Chondrocyte (in vitro differentiated cells): ENCODE measurements around the gene ROPN1L. TPM values are rescaled to one million over a fixed set of nuclear protein-coding genes. Genes with fewer than 3 reads are reported as not detected.
"Not testable (repeated sequence)": the region's sequence is repeated elsewhere in the genome, so short reads cannot be mapped to it uniquely, and the experiment has no call there.

ENCODE experiments used
- DNase-seq: peaks from one replicate; pipeline ENCODE4 v3.0.0; 2021; ENCODE audit warnings: mixed read lengths, low spot score
- H3K27ac Mint-ChIP-seq: one replicate; pipeline ENCODE4 v1.8.0; 2021; ENCODE audit warnings: mild to moderate bottlenecking, moderate library complexity, mixed read lengths; ENCODE audit not compliant: unreplicated experiment
- H3K27me3 Mint-ChIP-seq: 2 replicates; pipeline ENCODE4 v1.8.0; 2021; ENCODE audit warnings: low read depth, mixed read lengths
- H3K36me3 Mint-ChIP-seq: 2 replicates; pipeline ENCODE4 v1.8.0; 2021; ENCODE audit warnings: low read depth, mixed read lengths
- H3K4me1 Mint-ChIP-seq: 2 replicates; pipeline ENCODE4 v1.8.0; 2021; ENCODE audit warnings: low read depth, mild to moderate bottlenecking, mixed read lengths
- H3K4me3 Mint-ChIP-seq: one replicate; pipeline ENCODE4 v1.8.0; 2021; ENCODE audit warnings: mild to moderate bottlenecking, moderate library complexity, mixed read lengths; ENCODE audit not compliant: unreplicated experiment
- H3K9me3 Mint-ChIP-seq: 2 replicates; pipeline ENCODE4 v1.8.0; 2021; ENCODE audit warnings: low read depth, mixed read lengths
- microRNA-seq: library from miRNA; unstranded; fragments of <30 nt; microRNA quantifications from one replicate; pipeline ENCODE4 v1.2.0, GENCODE V29; 2020; ENCODE audit warnings: borderline number of aligned reads
- total RNA-seq: library from RNA; stranded (reverse); gene quantifications from 3 replicates; pipeline ENCODE4 v1.2.1, GENCODE V29; 2021
- TF ChIP-seq, protein P1 (sequence below): fragments of 200-600 bp; sonication (generic); IDR thresholded peaks from 2 replicates; pipeline ENCODE4 v1.5.0; 2021; ENCODE audit warnings: antibody characterized with exemption, mild to moderate bottlenecking, moderate library complexity

Gene ROPN1L
- total RNA-seq, 1 donor from 2014 or later = 0.37 TPM

- no peak overlapping the region for H3K4me3 Mint-ChIP-seq
- no peak overlapping the region for H3K27ac Mint-ChIP-seq
- TF ChIP-seq, protein P1, sequence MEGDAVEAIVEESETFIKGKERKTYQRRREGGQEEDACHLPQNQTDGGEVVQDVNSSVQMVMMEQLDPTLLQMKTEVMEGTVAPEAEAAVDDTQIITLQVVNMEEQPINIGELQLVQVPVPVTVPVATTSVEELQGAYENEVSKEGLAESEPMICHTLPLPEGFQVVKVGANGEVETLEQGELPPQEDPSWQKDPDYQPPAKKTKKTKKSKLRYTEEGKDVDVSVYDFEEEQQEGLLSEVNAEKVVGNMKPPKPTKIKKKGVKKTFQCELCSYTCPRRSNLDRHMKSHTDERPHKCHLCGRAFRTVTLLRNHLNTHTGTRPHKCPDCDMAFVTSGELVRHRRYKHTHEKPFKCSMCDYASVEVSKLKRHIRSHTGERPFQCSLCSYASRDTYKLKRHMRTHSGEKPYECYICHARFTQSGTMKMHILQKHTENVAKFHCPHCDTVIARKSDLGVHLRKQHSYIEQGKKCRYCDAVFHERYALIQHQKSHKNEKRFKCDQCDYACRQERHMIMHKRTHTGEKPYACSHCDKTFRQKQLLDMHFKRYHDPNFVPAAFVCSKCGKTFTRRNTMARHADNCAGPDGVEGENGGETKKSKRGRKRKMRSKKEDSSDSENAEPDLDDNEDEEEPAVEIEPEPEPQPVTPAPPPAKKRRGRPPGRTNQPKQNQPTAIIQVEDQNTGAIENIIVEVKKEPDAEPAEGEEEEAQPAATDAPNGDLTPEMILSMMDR = no peak
- H3K9me3 Mint-ChIP-seq = no peaks in the 10 kb centered on the region
- H3K4me1 Mint-ChIP-seq = no peaks in the 10 kb centered on the region
- H3K36me3 Mint-ChIP-seq = peaks cover 1% of the 10 kb centered on the region
- no peaks in the 10 kb centered on the region for H3K27me3 Mint-ChIP-seq
- no peak for DNase-seq
These were observed 66.0 kb downstream of the ROPN1L start for GRCh38 chr5:10507575-10508096.

GRCh38 chr5:10509575-10509974 is 67.9 kb downstream of the ROPN1L start:
- Mint-ChIP-seq H3K9me3 (no peaks in the 10 kb centered on the region), H3K4me1 (peaks cover 14% of the 10 kb centered on the region), H3K27me3 (no peaks in the 10 kb centered on the region), H3K27ac (no peak overlapping the region), H3K36me3 (peaks cover 1% of the 10 kb centered on the region), H3K4me3 (no peak overlapping the region)
- TF ChIP-seq, protein P1 = no peak
- DNase-seq = no peak

DNA sequence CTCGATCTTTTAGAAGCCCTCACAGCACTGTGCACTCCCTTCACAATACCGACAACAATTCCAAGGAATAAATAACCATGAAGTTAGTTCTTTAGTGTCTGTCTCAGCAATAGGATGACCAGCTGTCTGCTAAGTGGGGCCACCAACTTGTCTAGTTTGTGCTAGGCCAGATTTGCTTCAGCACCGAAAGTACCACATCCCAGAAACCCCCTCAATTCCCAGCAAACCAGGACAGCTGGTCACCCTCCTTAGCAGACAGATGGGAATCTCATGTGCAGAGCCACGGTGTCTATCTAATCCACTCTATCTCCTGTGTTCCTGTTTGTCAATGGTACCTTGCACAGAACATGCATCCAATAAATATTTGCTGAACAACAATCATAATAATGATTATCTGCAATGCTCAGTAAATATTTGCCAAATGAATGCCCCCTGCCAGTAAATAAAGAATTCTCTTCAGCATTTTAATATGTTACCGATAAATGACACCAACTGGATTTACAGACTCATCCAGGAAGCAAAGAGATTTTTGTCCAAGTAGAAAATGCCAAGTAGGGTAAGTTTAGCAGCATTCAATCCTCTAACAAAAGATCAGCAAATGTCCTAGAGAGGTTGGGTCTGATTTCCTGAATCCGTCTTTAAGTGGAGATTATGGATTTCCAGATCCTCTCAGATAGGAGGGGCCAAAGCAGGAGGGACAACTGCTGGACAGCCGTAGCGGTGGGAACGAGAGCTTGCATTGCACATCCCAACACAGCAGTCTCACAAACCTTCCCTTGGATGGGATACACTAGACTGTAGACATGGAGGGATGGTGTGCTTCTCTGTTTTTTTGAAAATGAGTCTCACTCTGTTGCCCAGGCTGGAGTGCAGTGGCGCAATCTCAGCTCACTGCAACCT is 70.3 kb downstream of the ROPN1L start:
- Mint-ChIP-seq H3K4me3 (no peak overlapping the region), H3K9me3 (peaks cover 2% of the 10 kb centered on the region), H3K27ac (no peak overlapping the region), H3K4me1 (peaks cover 18% of the 10 kb centered on the region), H3K36me3 (peaks cover 1% of the 10 kb centered on the region), H3K27me3 (no peaks in the 10 kb centered on the region)
- no peak for DNase-seq
- TF ChIP-seq, protein P1 = no peak

DNA sequence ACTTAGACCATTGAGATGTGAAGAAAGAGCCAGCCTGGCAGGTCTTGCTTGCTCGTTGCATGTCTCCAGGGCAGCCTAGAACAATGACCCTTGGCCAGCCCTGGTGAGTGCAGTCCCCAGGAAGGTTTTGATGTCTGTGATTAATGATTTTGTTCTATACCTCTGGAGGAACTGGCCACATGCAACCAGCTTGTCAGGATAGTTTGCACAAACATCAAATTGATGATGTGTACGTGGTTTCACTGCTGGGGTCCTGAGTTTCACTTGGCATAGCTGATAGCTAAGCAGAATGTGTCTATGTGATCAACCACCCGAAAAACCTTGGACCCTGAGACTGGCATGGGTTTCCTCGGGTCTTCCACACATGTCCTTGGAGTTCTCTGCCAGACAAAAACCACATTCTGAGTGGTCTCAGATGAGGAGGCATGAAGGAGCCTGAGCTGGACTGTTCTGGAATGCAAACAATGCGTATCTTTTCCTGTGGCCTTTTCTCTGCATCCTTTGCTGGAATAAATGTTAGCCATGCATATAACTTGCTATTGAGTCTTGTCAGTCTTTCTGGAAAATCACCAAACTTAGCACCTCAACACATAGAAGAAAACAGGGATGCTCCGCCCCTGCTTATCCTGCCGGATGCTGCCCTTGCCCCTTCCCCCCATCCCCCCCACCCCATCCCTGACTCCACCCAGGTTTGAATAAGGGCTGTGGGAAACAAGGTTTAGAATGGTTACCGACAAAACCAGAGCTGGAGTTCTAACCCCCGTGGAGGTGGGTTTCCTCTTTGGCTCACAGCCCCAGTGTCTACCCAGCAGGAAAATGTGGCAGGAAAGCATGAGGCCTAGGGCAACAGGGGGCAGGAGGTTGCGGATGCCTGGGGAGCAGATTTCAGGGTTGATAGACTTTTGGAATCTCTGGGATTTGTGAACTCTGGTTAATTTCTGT is 72.1 kb downstream of the ROPN1L start:
- H3K4me1 Mint-ChIP-seq = peaks cover 30% of the 10 kb centered on the region

GRCh38 chr5:10514572-10514971 is 72.9 kb downstream of the ROPN1L start:
- H3K27me3 Mint-ChIP-seq, H3K4me3 Mint-ChIP-seq, DNase-seq, H3K36me3 Mint-ChIP-seq, H3K9me3 Mint-ChIP-seq: not testable (repeated sequence)
- peak overlapping the region; percentile 34 for H3K27ac Mint-ChIP-seq
- H3K4me1 Mint-ChIP-seq = peaks cover 32% of the 10 kb centered on the region

More for the DNA sequence above, 72.1 kb downstream of the ROPN1L start:
- no peak for DNase-seq
- H3K27me3 Mint-ChIP-seq = no peaks in the 10 kb centered on the region
- H3K27ac Mint-ChIP-seq = peak overlapping the region; percentile 76
- no peaks in the 10 kb centered on the region for H3K36me3 Mint-ChIP-seq
- no peak overlapping the region for H3K4me3 Mint-ChIP-seq
- TF ChIP-seq, protein P1 = no peak
- H3K9me3 Mint-ChIP-seq = peaks cover 2% of the 10 kb centered on the region

Small RNA genes lying within 50 kb of the gene (microRNA-seq; reads per million reads assigned to microRNA genes)
- gene MIR6131 = not detected

Other genes with a start within 250 kb of the ROPN1L start
- 15.6 to 21.2 TPM (median 18.8 TPM) in 3 replicates for gene ATPSCKMT, start 192.0 kb upstream of the ROPN1L start, total RNA-seq
- gene CCT5, start 191.6 kb upstream of the ROPN1L start, total RNA-seq = 161 to 170 TPM (median 165 TPM) in 3 replicates
- 20.0 to 27.5 TPM (median 20.5 TPM) in 3 replicates for gene CMBL, start 134.0 kb upstream of the ROPN1L start, total RNA-seq
- gene MARCHF6, start 88.2 kb upstream of the ROPN1L start, total RNA-seq = 143 to 197 TPM (median 149 TPM) in 3 replicates
- gene ANKRD33B, start 122.2 kb downstream of the ROPN1L start, total RNA-seq = 0.80 to 4.0 TPM (median 3.7 TPM) in 3 replicates